Esophagus muscularis mucosa (tissue), 4 donors: ENCODE data around the gene LMO4.

Experiments used
- EP300 ChIP-seq: sonication (generic); formaldehyde crosslinking; IDR thresholded peaks from one replicate; pipeline ENCODE4 v1.6.1; 2017; ENCODE audit warnings: antibody characterized with exemption
- POLR2AphosphoS5 ChIP-seq, 2 donors: sonication (generic); formaldehyde crosslinking; IDR thresholded peaks; one replicate each; pipeline ENCODE4 v1.6.1; 2017; ENCODE audit warnings: antibody characterized with exemption in 2 of 2
- TF ChIP-seq, protein P1 (sequence below), 3 experiments: fragments of 200-600 bp in 2 of 3; fragments of 450-650 bp in 1 of 3; sonication (generic) in 2 of 3; IDR thresholded peaks; one replicate each; pipeline ENCODE4 v1.5.1; 2017 to 2019; ENCODE audit warnings: antibody characterized with exemption in 3 of 3, mild to moderate bottlenecking in 2 of 3, moderate library complexity in 1 of 3

DNA sequence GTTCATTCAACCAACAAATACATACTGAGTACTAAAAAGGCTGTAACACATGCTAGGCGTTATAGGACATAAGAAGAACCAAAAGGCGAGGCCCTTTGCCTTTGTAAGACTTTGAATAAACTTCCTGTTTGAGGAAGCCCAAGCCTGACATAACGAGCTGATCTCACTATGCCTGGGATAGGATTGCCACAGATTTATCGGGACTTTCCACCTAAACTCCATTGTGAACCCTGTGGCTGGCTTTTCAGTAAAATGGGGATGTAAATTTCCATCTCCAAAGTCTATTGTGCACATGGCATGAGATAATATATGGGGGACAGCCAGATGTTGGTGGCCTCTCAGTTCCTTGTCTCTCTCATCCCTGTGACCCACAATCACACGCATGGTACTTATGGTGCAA is 41.9 kb downstream of the LMO4 start:
- TF ChIP-seq, protein P1, sequence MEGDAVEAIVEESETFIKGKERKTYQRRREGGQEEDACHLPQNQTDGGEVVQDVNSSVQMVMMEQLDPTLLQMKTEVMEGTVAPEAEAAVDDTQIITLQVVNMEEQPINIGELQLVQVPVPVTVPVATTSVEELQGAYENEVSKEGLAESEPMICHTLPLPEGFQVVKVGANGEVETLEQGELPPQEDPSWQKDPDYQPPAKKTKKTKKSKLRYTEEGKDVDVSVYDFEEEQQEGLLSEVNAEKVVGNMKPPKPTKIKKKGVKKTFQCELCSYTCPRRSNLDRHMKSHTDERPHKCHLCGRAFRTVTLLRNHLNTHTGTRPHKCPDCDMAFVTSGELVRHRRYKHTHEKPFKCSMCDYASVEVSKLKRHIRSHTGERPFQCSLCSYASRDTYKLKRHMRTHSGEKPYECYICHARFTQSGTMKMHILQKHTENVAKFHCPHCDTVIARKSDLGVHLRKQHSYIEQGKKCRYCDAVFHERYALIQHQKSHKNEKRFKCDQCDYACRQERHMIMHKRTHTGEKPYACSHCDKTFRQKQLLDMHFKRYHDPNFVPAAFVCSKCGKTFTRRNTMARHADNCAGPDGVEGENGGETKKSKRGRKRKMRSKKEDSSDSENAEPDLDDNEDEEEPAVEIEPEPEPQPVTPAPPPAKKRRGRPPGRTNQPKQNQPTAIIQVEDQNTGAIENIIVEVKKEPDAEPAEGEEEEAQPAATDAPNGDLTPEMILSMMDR (IDR thresholded peaks at IDR 0.05) = no peak
- TF ChIP-seq POLR2AphosphoS5 (IDR thresholded peaks at IDR 0.05) (no peak), EP300 (no peak)
